ENCODE measurements around the gene NUDC.
A peak's percentile ranks its signal among the peaks of the same experiment; 100 is the strongest.

NUDC gene

GRCh38 chr1:26910343-26911160, 11.0 kb upstream of the NUDC start:
- Histone ChIP-seq H3K9ac (ENCODE audit: low read depth in 1 of 2, low read length in 2 of 2) (no peak overlapping the region), H3K36me3 (ENCODE audit: control insufficient read depth in 2 of 2, insufficient read depth in 2 of 2, low read length in 2 of 2) (no peaks in the 10 kb centered on the region), H3K4me3 (ENCODE audit: low read length in 2 of 2) (no peak overlapping the region), H3K4me1 (ENCODE audit: control insufficient read depth in 2 of 2, insufficient read depth in 2 of 2, low read length in 2 of 2) (peaks cover 27 to 50% of the 10 kb centered on the region in 2 donors), H3K27ac (ENCODE audit: low read depth in 2 of 2, low read length in 2 of 2) (peak overlapping the region; percentile 43 to 50), H3K27me3 (ENCODE audit: control insufficient read depth in 2 of 2, insufficient read depth in 2 of 2, low read length in 2 of 2) (no peaks in the 10 kb centered on the region), H3K9me3 (ENCODE audit: control insufficient read depth in 2 of 2, low read length in 2 of 2) (no peaks in the 10 kb centered on the region)

GRCh38 chr1:26911399-26912146, 10.0 kb upstream of the NUDC start:
- Histone ChIP-seq H3K4me1 (ENCODE audit: control insufficient read depth in 2 of 2, insufficient read depth in 2 of 2, low read length in 2 of 2) (peaks cover 29 to 47% of the 10 kb centered on the region in 2 donors), H3K4me3 (ENCODE audit: low read length in 2 of 2) (no peak overlapping the region)

GRCh38 chr1:26912147-26912490, 9.4 kb upstream of the NUDC start:
- Histone ChIP-seq H3K9ac (ENCODE audit: low read depth in 1 of 2, low read length in 2 of 2) (no peak overlapping the region), H3K36me3 (ENCODE audit: control insufficient read depth in 2 of 2, insufficient read depth in 2 of 2, low read length in 2 of 2) (no peaks in the 10 kb centered on the region), H3K4me1 (ENCODE audit: control insufficient read depth in 2 of 2, insufficient read depth in 2 of 2, low read length in 2 of 2) (peaks cover 29 to 47% of the 10 kb centered on the region in 2 donors), H3K27me3 (ENCODE audit: control insufficient read depth in 2 of 2, insufficient read depth in 2 of 2, low read length in 2 of 2) (no peaks in the 10 kb centered on the region), H3K9me3 (ENCODE audit: control insufficient read depth in 2 of 2, low read length in 2 of 2) (no peaks in the 10 kb centered on the region), H3K27ac (ENCODE audit: low read depth in 2 of 2, low read length in 2 of 2) (no peak overlapping the region), H3K4me3 (ENCODE audit: low read length in 2 of 2) (no peak overlapping the region)

More at GRCh38 chr1:26911399-26912146, 10.0 kb upstream of the NUDC start:
- Histone ChIP-seq H3K9ac (ENCODE audit: low read depth in 1 of 2, low read length in 2 of 2) (no peak overlapping the region), H3K9me3 (ENCODE audit: control insufficient read depth in 2 of 2, low read length in 2 of 2) (no peaks in the 10 kb centered on the region), H3K27me3 (ENCODE audit: control insufficient read depth in 2 of 2, insufficient read depth in 2 of 2, low read length in 2 of 2) (no peaks in the 10 kb centered on the region), H3K27ac (ENCODE audit: low read depth in 2 of 2, low read length in 2 of 2) (no peak overlapping the region), H3K36me3 (ENCODE audit: control insufficient read depth in 2 of 2, insufficient read depth in 2 of 2, low read length in 2 of 2) (no peaks in the 10 kb centered on the region)

- Histone ChIP-seq H3K27ac (ENCODE audit: low read depth in 2 of 2, low read length in 2 of 2) (peak overlapping the region; percentile 88 to 95), H3K9me3 (ENCODE audit: control insufficient read depth in 2 of 2, low read length in 2 of 2) (no peaks in the 10 kb centered on the region), H3K36me3 (ENCODE audit: control insufficient read depth in 2 of 2, insufficient read depth in 2 of 2, low read length in 2 of 2) (no peaks in the 10 kb centered on the region), H3K27me3 (ENCODE audit: control insufficient read depth in 2 of 2, insufficient read depth in 2 of 2, low read length in 2 of 2) (no peaks in the 10 kb centered on the region), H3K9ac (ENCODE audit: low read depth in 1 of 2, low read length in 2 of 2) (peak overlapping the region in 1 of 2 donors; percentile 64), H3K4me1 (ENCODE audit: control insufficient read depth in 2 of 2, insufficient read depth in 2 of 2, low read length in 2 of 2) (peaks cover 29 to 47% of the 10 kb centered on the region in 2 donors), H3K4me3 (ENCODE audit: low read length in 2 of 2) (peak overlapping the region; percentile 10 to 20)
Observed at GRCh38 chr1:26913389-26913753, 8.2 kb upstream of the NUDC start.

DNA sequence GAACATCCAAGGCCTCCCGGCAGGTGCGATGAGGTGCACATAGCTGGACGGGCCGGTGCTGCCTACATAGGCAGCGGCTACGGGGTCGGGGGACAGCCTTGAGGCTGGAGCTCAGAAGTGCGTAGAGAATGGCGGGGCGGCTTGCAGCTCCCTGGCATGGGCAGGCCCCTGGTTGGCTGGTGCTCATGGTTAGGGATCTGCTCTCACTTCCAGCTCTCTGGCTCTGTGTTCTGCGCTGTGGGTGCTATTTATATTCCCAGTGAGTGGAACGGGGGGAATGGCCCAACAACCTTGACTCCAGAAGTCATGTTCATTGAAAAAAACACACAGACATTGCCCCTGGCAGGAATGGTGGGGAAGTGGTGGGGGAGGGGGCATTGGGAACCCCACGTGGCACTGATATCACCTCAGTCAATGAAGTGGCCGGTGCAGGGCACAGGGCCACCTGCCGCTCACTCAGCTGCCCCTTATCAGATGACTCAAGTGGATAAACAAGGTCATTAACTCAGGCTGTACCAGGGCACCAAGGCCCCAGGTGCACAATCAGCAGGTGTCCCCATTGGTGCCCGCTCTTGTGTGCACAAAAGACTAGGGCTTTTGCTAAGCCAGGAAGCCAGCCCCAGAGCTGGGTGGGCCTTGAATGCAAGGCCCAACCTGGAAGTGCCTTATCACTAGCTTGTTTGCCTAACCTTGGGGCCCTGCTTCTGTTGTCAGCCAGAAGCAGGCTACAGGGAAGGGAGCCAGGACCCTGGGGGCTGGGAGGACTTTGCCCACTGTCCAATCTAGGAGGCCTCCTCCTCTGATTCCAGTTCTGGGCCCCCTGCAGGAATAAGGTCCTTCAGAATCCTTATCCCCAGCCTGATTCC, 7.6 kb upstream of the NUDC start, which contains the start of gene NR0B2:
Gene NR0B2 (minus strand): TSS at position 222 of the 866 bp plus-strand sequence. CDS start 35 bp downstream, at position 187.
- H3K27ac ChIP-seq (ENCODE audit: low read depth in 2 of 2, low read length in 2 of 2): peak within 1 kb of the TSS; percentile 88 to 95
- H3K4me1 ChIP-seq (ENCODE audit: control insufficient read depth in 2 of 2, insufficient read depth in 2 of 2, low read length in 2 of 2): peaks cover 29 to 47% of the 10 kb centered on the region in 2 donors
- H3K9ac ChIP-seq (ENCODE audit: low read depth in 1 of 2, low read length in 2 of 2): peak within 1 kb of the TSS; percentile 41 to 64
- H3K36me3 ChIP-seq (ENCODE audit: control insufficient read depth in 2 of 2, insufficient read depth in 2 of 2, low read length in 2 of 2): no peaks in the 10 kb centered on the region
- no peaks in the 10 kb centered on the region for H3K9me3 ChIP-seq (ENCODE audit: control insufficient read depth in 2 of 2, low read length in 2 of 2)
- H3K4me3 ChIP-seq (ENCODE audit: low read length in 2 of 2): peak within 1 kb of the TSS; percentile 10 to 20
- H3K27me3 ChIP-seq (ENCODE audit: control insufficient read depth in 2 of 2, insufficient read depth in 2 of 2, low read length in 2 of 2): no peaks in the 10 kb centered on the region

GRCh38 chr1:26915204-26915842, 6.2 kb upstream of the NUDC start:
- H3K27ac ChIP-seq (ENCODE audit: low read depth in 2 of 2, low read length in 2 of 2): peak overlapping the region; percentile 38 to 49
- no peaks in the 10 kb centered on the region for H3K36me3 ChIP-seq (ENCODE audit: control insufficient read depth in 2 of 2, insufficient read depth in 2 of 2, low read length in 2 of 2)
- peaks cover 22 to 40% of the 10 kb centered on the region in 2 donors for H3K4me1 ChIP-seq (ENCODE audit: control insufficient read depth in 2 of 2, insufficient read depth in 2 of 2, low read length in 2 of 2)
- peak overlapping the region; percentile 25 to 34 for H3K9ac ChIP-seq (ENCODE audit: low read depth in 1 of 2, low read length in 2 of 2)
- no peaks in the 10 kb centered on the region for H3K27me3 ChIP-seq (ENCODE audit: control insufficient read depth in 2 of 2, insufficient read depth in 2 of 2, low read length in 2 of 2)
- no peaks in the 10 kb centered on the region for H3K9me3 ChIP-seq (ENCODE audit: control insufficient read depth in 2 of 2, low read length in 2 of 2)
- no peak overlapping the region for H3K4me3 ChIP-seq (ENCODE audit: low read length in 2 of 2)

DNA sequence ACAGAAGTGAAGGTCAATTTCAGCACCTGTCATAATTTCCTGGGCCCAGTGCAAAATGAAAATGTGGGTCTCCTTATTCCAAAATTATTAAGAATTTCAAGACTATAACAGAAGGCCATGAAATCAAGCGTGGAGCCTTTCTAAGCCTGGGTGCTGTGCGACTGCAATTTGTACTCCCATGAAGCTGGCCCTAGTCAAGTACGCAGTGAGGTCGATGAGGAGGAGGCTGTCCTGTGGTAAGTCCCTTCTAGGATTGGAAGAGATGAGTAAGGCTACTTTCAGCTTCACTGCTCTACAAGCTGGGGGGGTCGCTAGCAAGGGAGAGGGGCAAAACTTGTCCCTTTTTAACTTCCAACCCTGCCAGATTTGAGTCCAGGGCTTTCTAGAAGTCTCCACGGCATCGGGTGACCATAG, 410 bp upstream of the NUDC start:
- H3K9me3 ChIP-seq (ENCODE audit: control insufficient read depth in 2 of 2, low read length in 2 of 2): no peaks in the 10 kb centered on the region
- H3K27me3 ChIP-seq (ENCODE audit: control insufficient read depth in 2 of 2, insufficient read depth in 2 of 2, low read length in 2 of 2): no peaks in the 10 kb centered on the region
- peak overlapping the region; percentile 45 to 61 for H3K27ac ChIP-seq (ENCODE audit: low read depth in 2 of 2, low read length in 2 of 2)
- peak overlapping the region; percentile 63 to 68 for H3K9ac ChIP-seq (ENCODE audit: low read depth in 1 of 2, low read length in 2 of 2)
- peaks cover 5 to 12% of the 10 kb centered on the region in 2 donors for H3K36me3 ChIP-seq (ENCODE audit: control insufficient read depth in 2 of 2, insufficient read depth in 2 of 2, low read length in 2 of 2)
- peak overlapping the region; percentile 91 to 98 for H3K4me3 ChIP-seq (ENCODE audit: low read length in 2 of 2)
- H3K4me1 ChIP-seq (ENCODE audit: control insufficient read depth in 2 of 2, insufficient read depth in 2 of 2, low read length in 2 of 2): peaks cover 19% of the 10 kb centered on the region in 2 donors

GRCh38 chr1:26922431-26922729, 837 bp downstream of the NUDC start:
- Histone ChIP-seq H3K27ac (ENCODE audit: low read depth in 2 of 2, low read length in 2 of 2) (peak overlapping the region in 1 of 2 donors; percentile 88), H3K4me3 (ENCODE audit: low read length in 2 of 2) (peak overlapping the region; percentile 91 to 98), H3K36me3 (ENCODE audit: control insufficient read depth in 2 of 2, insufficient read depth in 2 of 2, low read length in 2 of 2) (peaks cover 8 to 20% of the 10 kb centered on the region in 2 donors), H3K4me1 (ENCODE audit: control insufficient read depth in 2 of 2, insufficient read depth in 2 of 2, low read length in 2 of 2) (peaks cover 19% of the 10 kb centered on the region in 2 donors), H3K27me3 (ENCODE audit: control insufficient read depth in 2 of 2, insufficient read depth in 2 of 2, low read length in 2 of 2) (no peaks in the 10 kb centered on the region), H3K9me3 (ENCODE audit: control insufficient read depth in 2 of 2, low read length in 2 of 2) (no peaks in the 10 kb centered on the region), H3K9ac (ENCODE audit: low read depth in 1 of 2, low read length in 2 of 2) (peak overlapping the region; percentile 79 to 97)

- Histone ChIP-seq H3K9ac (ENCODE audit: low read depth in 1 of 2, low read length in 2 of 2) (peak overlapping the region; percentile 79 to 97), H3K36me3 (ENCODE audit: control insufficient read depth in 2 of 2, insufficient read depth in 2 of 2, low read length in 2 of 2) (peaks cover 12 to 20% of the 10 kb centered on the region in 2 donors), H3K27ac (ENCODE audit: low read depth in 2 of 2, low read length in 2 of 2) (no peak overlapping the region), H3K9me3 (ENCODE audit: control insufficient read depth in 2 of 2, low read length in 2 of 2) (no peaks in the 10 kb centered on the region), H3K27me3 (ENCODE audit: control insufficient read depth in 2 of 2, insufficient read depth in 2 of 2, low read length in 2 of 2) (no peaks in the 10 kb centered on the region), H3K4me1 (ENCODE audit: control insufficient read depth in 2 of 2, insufficient read depth in 2 of 2, low read length in 2 of 2) (peaks cover 19% of the 10 kb centered on the region in 2 donors), H3K4me3 (ENCODE audit: low read length in 2 of 2) (peak overlapping the region in 1 of 2 donors; percentile 91)
Observed at GRCh38 chr1:26922901-26923300, 1.4 kb downstream of the NUDC start.

All from mucosa of rectum (tissue), 2 donors.